GM21717 (cell line): ENCODE data around the gene ATP5ME.
"Not testable (repeated sequence)": the region's sequence is repeated elsewhere in the genome, so short reads cannot be mapped to it uniquely, and the experiment has no call there.

ENCODE experiments used
- ATAC-seq: cut with Tn5 transposase; IDR thresholded peaks from one replicate; pipeline ENCODE4 v1.9.1; 2021; ENCODE audit warnings: mild to moderate bottlenecking, moderate library complexity; ENCODE audit not compliant: unreplicated experiment

The ATP5ME gene

DNA sequence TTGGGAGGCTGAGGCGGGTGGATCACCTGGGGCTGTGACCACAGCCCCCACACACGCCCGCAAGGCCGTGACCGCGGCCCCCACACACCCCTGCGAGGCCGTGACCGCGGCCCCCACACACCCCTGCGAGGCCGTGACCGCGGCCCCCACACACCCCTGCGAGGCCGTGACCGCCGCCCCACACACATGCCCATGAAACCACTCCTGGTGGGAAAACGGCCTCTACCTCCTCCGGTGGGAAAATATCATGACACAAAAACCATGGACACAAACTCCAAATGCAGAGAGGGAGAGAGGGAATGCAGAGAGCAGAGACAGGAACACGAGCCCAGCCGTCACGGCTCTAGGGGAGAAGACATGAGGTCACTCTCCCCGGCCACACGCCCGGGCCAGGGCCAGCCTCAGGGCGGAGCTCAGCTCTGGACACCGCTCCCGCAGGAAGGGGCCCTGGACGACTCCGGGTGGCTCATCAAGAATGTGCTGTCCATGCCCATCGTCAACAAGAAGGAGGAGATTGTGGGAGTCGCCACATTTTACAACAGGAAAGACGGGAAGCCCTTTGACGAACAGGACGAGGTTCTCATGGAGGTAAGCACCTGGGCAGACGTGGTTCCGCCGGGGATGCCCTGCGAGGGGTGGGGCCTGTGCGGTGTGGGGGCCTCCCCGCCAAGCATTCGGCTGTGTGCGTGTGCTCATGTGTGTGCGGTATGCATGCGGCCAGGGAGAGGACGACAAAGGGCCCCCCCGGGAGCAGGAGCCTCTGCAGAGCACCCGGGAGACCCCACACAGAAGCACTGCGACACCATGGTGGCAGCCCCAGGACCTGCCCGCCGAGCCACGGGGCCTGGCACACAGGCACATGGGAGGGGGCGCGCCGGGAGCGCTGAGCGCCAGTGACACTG is 17.4 kb downstream of the ATP5ME start:
- no peak for ATAC-seq

DNA sequence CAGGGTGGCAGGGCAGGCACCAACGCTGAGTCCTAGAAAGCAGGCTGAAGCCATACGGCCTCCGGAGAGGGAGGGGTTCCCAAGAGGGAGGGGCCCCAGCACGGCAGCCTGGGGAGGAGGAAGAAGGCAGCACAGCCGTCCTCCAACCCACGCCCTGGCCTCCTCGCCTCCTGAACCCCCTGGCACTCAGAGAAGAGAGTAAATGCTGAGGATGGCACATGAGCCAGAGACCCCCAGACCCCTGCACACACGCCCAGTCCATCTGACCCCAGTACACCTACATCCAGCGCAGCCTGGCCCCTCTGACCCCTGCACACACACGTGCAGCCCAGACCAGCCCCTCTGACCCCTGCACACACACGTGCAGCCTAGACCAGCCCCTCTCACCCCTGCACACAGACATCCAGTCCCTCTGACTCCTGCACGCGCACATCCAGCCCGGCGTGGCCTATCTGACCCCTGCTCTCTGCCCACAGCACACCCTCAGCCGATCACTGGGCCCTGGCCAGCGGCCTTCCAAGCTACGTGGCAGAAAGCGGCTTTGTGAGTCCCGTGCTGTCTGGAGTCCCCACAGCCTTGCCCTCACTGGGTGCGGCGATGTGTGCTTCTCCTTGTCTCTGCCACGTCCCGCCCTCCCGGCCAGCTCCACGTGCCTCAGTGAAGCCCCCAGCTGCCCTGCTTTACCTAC is 18.5 kb downstream of the ATP5ME start:
- ATAC-seq, result no peak

DNA sequence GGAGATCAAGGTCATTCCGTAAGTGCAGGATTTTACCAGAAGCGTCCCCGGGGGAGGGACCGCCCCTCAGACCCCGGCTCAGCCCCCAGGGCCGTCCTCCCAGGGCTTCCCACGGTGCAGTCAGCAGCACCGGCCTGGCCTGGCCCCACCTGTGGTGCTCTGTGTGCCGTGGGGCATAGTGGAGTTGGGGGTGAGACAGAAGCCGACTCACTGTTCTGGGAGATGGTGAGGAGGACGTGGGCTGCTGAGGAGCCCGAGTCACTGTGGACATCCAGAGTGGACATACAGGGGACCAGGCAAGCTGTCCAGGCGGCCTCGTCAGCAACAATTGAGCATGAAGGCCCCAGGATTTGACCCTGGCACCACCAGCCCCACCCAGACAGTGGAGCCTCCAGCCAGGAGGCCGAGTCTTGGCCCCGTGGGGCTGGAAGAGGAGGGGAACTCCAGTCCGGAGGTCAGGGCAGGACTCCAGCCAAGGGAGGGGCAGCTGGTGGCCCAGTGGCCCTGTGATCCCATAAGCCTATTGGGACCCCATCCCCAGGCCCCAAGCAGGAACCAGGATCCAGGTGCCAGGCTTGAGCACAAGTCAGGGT is 19.1 kb downstream of the ATP5ME start:
- ATAC-seq, result no peak

GRCh38 chr4:654503-654845 is 19.6 kb downstream of the ATP5ME start:
- ATAC-seq, result no peak

DNA sequence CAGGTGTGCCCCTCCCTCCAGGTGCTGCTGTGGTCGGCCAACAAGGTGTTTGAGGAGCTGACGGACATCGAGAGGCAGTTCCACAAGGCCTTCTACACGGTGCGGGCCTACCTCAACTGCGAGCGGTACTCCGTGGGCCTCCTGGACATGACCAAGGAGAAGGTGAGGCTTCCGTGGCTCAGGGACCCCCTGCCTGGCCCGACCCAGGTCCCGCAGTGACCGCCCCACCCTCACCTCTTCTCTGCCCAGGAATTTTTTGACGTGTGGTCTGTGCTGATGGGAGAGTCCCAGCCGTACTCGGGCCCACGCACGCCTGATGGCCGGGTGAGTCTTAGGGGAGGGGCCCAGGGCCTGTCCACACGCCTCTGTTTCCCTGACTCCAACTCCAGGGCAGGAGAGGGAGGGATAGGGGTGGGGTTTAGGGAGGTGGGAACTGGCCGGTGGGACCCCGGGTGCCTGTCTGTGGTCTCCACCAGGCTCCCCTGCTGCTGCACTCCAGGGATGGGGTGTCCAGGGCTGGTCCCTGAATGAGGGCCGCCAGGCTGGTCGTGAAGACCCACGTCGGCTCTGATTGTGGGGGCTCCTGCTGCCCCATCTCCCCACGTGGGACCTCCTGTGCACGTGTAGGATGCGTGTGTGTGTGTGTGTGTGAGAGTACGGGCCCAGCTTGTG is 20.1 kb downstream of the ATP5ME start:
- no peak for ATAC-seq

DNA sequence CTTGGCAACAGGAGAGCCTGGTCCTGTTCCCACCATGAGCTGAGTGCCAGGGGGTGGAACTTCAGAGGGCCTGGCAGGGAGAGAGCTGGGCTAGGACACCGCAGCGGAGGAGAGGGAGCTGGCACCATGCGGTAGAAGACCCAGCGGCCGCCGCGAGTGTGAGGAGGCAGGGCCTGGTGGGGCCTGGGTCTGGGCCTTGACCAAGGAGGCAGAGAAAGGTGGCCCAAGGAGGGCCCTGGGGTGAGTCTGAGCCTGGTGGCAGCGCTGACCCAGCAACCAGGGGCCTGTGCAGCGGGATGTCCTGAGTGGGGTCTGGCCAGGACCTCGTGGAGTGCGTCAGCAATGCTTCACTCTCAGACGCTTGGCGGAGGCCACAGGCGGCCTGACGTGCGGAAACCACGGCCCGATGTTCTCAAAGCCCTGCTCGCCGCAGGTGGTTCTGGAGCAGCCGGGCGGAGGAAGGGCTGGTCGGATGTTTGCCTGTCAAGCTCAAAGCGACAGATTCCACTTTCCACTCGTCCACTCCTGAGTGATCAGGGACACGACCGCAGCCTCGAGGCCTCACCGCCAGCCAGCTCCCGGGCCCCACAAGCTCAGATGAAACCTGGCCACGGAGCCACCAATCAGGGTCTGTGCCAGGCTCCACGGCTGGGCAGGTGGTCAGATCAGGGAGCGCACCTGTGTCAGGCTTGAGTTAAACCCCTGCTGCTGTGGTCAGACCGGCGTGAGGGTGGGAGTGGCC is 20.8 kb downstream of the ATP5ME start:
- no peak for ATAC-seq

GRCh38 chr4:651884-652642 is 22.0 kb downstream of the ATP5ME start:
- ATAC-seq, result no peak

DNA sequence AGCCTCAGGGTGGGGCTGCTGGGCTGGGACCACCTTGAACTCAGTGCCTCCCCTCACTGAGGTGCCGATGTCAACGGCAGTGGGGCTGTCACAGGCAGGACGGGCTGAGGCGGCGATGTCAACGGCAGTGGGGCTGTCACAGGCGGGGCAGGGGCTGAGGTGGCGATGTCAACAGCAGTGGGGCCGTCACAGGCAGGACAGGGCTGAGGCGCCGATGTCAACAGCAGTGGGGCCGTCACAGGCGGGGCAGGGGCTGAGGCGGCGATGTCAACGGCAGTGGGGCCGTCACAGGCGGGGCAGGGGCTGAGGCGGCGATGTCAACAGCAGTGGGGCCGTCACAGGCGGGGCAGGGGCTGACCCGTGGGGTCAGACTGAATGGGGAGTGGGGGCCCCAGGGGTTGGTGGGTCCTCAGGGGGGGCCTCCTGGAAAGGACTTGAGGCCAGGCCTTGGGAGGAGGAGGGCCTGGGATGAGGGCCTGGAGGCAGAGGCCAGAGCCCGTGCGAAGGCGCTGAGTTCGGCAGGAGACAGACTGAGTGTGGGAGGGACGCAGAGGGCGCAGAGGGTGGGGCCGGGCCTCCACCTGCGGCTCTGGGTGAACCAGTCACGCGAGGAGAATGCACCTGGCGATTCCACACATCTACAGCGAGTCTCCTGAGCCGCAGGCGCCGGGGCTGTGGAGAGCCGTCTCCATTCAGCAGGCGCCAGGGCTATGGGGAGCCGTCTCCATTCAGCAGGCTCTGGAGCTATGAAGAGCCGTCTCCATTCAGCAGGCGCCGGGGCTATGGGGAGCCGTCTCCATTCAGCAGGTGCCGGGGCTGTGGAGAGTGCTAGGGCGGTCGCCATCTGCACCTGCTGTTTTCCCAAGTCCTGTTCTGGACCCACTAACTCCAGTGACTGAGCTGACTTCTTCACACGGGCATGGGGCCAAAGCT is 22.9 kb downstream of the ATP5ME start:
- no peak for ATAC-seq

GRCh38 chr4:650461-650860 is 23.6 kb downstream of the ATP5ME start:
- no peak for ATAC-seq

DNA sequence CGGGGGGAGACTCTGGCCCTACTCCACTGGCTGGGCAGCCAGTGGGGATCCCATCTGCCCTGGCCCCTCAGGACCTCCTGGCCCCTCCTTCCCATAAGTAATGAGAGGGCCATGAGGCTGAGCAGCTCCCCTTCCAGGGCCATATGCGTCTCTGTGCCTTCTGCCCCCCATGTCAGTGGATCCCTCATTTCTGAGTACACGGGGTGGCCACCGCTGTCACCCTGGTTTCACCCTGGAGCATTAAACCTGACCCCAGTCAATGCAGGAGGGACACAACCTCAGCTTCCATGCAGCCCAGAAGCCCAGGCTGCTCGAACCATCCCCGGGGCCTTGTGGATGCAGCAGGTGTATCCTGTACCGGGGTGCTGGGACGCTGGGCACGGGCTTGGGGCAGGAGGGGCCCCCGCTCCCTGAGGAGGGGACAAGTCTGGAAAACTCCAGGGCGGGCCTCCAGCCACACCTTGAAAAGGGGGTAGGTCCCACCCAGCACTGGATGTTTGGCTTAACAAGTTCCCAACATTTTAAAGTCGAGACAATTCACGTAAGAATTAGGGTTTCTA is 24.2 kb downstream of the ATP5ME start:
- ATAC-seq, result no peak

- no peak for ATAC-seq
Observed at GRCh38 chr4:649293-649625, 24.8 kb downstream of the ATP5ME start.

DNA sequence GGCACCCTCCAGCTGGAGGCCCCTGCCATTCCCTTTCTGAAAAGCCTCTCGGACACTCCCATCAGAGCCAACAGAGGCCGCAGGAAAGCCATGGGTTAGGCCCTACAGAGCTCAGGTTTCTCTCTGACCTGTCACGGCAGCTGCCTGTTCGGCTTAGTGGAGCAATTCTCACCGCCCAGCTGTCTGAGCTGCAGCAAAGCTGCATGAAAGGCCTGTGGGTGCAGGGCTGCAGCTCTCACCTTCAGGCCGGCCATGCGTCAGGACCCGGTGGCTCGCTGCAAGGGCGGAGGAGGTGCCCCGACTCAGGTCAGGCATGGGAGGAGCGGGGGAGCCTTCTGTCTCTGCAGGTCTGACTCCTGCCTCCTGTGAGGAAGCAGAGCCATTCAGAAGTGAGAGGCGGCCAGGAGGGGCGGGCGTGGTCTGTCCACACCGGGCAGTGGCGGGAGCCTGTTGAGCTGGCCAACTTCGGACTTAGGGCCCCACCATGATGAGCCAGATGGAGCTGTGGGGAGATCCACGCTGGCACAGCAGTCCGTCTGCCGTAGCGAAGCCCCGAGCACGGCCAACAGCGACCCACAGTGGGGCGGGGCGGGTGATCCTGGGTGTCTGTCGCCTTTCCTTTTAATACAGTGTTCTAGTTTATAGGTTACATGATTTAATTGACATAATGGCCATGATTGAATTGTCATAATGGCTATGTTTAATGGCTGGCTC is 25.3 kb downstream of the ATP5ME start:
- no peak for ATAC-seq

- no peak for ATAC-seq
Observed at GRCh38 chr4:647481-647880, 26.6 kb downstream of the ATP5ME start.

DNA sequence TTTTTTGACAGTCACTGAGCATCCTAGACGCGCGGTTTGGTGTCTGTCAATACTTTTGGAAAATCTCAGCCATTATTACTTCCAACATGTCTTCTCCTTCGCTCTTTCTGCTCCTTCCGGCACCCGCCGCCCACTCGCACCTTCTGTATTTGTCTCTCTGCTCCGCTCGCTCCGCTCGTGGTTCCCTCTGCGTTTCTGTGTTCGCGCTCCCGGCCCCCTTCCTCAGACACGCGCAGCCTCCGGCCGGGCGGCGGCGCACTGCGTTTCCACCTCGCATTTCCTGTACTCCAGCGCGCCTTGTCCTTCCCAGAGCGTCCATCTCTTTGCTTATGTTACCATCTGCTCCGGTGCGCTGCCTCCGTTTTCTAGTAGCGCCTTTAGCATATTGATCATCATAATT is 27.6 kb downstream of the ATP5ME start:
- no peak for ATAC-seq

DNA sequence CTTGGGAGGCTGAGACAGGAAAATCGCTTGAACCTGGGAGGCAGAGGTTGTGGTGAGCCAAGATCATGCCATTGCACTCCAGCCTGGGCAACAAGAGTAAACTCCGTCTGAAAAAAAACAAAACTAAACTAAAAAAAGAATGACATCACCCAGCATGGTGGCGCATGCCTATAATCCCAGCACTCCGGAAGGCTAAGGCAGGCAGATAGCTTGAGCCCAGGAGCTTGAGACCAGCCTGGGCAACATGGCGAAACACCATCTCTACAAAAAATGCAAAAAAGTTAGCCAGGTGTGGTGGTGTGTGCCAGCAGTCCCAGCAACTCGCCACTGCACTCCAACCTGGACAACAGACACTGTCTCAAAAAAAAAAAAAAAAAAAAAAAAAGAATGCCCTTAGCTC is 31.7 kb downstream of the ATP5ME start:
- not testable (repeated sequence) for ATAC-seq

- ATAC-seq, result no peak
Observed at GRCh38 chr4:637536-638280, 36.4 kb downstream of the ATP5ME start.

DNA sequence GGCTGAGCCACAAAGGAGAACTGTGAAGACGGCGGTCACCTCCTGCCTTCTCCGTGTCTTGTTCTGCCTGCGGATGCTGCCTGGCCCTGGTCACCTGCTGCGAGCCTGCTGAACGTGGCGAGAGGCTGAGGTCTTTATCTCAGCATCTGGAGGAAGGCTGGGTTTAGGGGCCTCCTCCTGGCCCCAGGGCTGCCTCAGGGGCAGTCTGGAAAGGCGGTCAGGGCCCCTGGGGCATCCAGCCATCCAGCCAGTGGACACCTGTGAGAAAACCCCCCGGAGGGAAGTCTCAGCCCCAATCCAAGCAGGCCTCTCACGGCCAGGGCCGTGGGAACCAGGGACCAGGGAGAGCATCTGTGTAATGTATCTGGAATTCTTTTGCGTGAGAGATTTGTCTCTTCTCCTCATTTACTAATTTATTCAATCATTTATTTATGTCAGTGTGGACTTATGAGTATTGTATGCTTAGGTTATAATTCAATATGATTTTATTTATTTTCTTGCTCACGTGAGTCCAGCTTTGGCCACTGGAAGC is 37.4 kb downstream of the ATP5ME start:
- ATAC-seq, result no peak
